Activated naive CD8-positive, alpha-beta T cell treated with anti-CD3 and anti-CD28 coated beads for 36 hours (primary cell): ENCODE results near the gene ACYP2. TPM values are rescaled to one million over a fixed set of nuclear protein-coding genes. Genes with fewer than 3 reads are reported as not detected.
"Not testable (repeated sequence)": the region's sequence is repeated elsewhere in the genome, so short reads cannot be mapped to it uniquely, and the experiment has no call there.

Experiments used
- DNase-seq: peaks from one replicate; pipeline ENCODE4 v3.0.0; 2021
- H3K27ac Mint-ChIP-seq: one replicate; pipeline ENCODE4 v1.8.0; 2022; ENCODE audit warnings: mild to moderate bottlenecking, moderate library complexity, mixed read lengths
- H3K27me3 Mint-ChIP-seq: one replicate; pipeline ENCODE4 v1.8.0; 2022; ENCODE audit warnings: mild to moderate bottlenecking, mixed read lengths
- H3K36me3 Mint-ChIP-seq: one replicate; pipeline ENCODE4 v1.8.0; 2021; ENCODE audit warnings: mild to moderate bottlenecking, mixed read lengths
- H3K4me1 Mint-ChIP-seq: one replicate; pipeline ENCODE4 v1.8.0; 2021; ENCODE audit warnings: mixed read lengths
- H3K4me3 Mint-ChIP-seq: one replicate; pipeline ENCODE4 v1.8.0; 2022; ENCODE audit warnings: mild to moderate bottlenecking, moderate library complexity, mixed read lengths
- H3K9me3 Mint-ChIP-seq: one replicate; pipeline ENCODE4 v1.8.0; 2022; ENCODE audit warnings: mixed read lengths
- total RNA-seq, 2 experiments: library from RNA; stranded (reverse); gene quantifications; one replicate each; pipeline ENCODE4 v1.2.3, GENCODE V29; 2021

Gene ACYP2
- total RNA-seq, 2 experiments from 2014 or later, result 6.2 to 7.5 TPM

GRCh38 chr2:54088191-54088634 lies 27.2 kb upstream of the ACYP2 start:
- Mint-ChIP-seq H3K36me3 (no peaks in the 10 kb centered on the region), H3K27me3 (no peaks in the 10 kb centered on the region), H3K4me1 (peaks cover 6% of the 10 kb centered on the region), H3K27ac (no peak overlapping the region), H3K4me3 (no peak overlapping the region), H3K9me3 (no peaks in the 10 kb centered on the region)
- no peak for DNase-seq

- no peaks in the 10 kb centered on the region for H3K9me3 Mint-ChIP-seq
- no peak overlapping the region for H3K27ac Mint-ChIP-seq
- H3K4me1 Mint-ChIP-seq, result peaks cover 7% of the 10 kb centered on the region
- H3K4me3 Mint-ChIP-seq, result no peak overlapping the region
- H3K36me3 Mint-ChIP-seq, result no peaks in the 10 kb centered on the region
- no peaks in the 10 kb centered on the region for H3K27me3 Mint-ChIP-seq
- DNase-seq, result no peak
Measured at GRCh38 chr2:54088719-54089118, 26.7 kb upstream of the ACYP2 start.

- no peak for DNase-seq
Measured at GRCh38 chr2:54090521-54091117, 24.8 kb upstream of the ACYP2 start.

GRCh38 chr2:54092940-54093339 lies 22.5 kb upstream of the ACYP2 start:
- Mint-ChIP-seq H3K4me3 (no peak overlapping the region), H3K27ac (no peak overlapping the region), H3K27me3 (no peaks in the 10 kb centered on the region), H3K4me1 (peaks cover 5% of the 10 kb centered on the region), H3K9me3 (no peaks in the 10 kb centered on the region), H3K36me3 (no peaks in the 10 kb centered on the region)
- DNase-seq, result no peak

More at GRCh38 chr2:54090521-54091117, 24.8 kb upstream of the ACYP2 start:
- no peak overlapping the region for H3K4me3 Mint-ChIP-seq
- H3K9me3 Mint-ChIP-seq, result no peaks in the 10 kb centered on the region
- H3K4me1 Mint-ChIP-seq, result peaks cover 5% of the 10 kb centered on the region
- no peak overlapping the region for H3K27ac Mint-ChIP-seq
- no peaks in the 10 kb centered on the region for H3K36me3 Mint-ChIP-seq
- H3K27me3 Mint-ChIP-seq, result no peaks in the 10 kb centered on the region

GRCh38 chr2:54095406-54095805 lies 20.0 kb upstream of the ACYP2 start:
- not testable (repeated sequence) for DNase-seq, H3K9me3 Mint-ChIP-seq, H3K27me3 Mint-ChIP-seq, H3K4me3 Mint-ChIP-seq, H3K36me3 Mint-ChIP-seq, H3K4me1 Mint-ChIP-seq, H3K27ac Mint-ChIP-seq

- not testable (repeated sequence) for DNase-seq, H3K4me3 Mint-ChIP-seq, H3K4me1 Mint-ChIP-seq, H3K27ac Mint-ChIP-seq, H3K27me3 Mint-ChIP-seq, H3K9me3 Mint-ChIP-seq, H3K36me3 Mint-ChIP-seq
Measured at GRCh38 chr2:54096141-54096540, 19.3 kb upstream of the ACYP2 start.

- DNase-seq, result no peak
- Mint-ChIP-seq H3K4me1 (peaks cover 5% of the 10 kb centered on the region), H3K36me3 (no peaks in the 10 kb centered on the region), H3K27me3 (no peaks in the 10 kb centered on the region), H3K9me3 (no peaks in the 10 kb centered on the region), H3K4me3 (no peak overlapping the region), H3K27ac (no peak overlapping the region)
Measured at GRCh38 chr2:54097124-54097523, 18.3 kb upstream of the ACYP2 start.

GRCh38 chr2:54099370-54099769 lies 16.0 kb upstream of the ACYP2 start:
- no peaks in the 10 kb centered on the region for H3K36me3 Mint-ChIP-seq
- H3K27me3 Mint-ChIP-seq, result no peaks in the 10 kb centered on the region
- no peaks in the 10 kb centered on the region for H3K9me3 Mint-ChIP-seq
- no peak for DNase-seq
- H3K4me3 Mint-ChIP-seq, result no peak overlapping the region
- H3K4me1 Mint-ChIP-seq, result peaks cover 7% of the 10 kb centered on the region
- no peak overlapping the region for H3K27ac Mint-ChIP-seq

- H3K4me3 Mint-ChIP-seq, result no peak overlapping the region
- H3K27ac Mint-ChIP-seq, result no peak overlapping the region
- DNase-seq, result no peak
- H3K9me3 Mint-ChIP-seq, result no peaks in the 10 kb centered on the region
- H3K36me3 Mint-ChIP-seq, result no peaks in the 10 kb centered on the region
- H3K4me1 Mint-ChIP-seq, result peaks cover 7% of the 10 kb centered on the region
- no peaks in the 10 kb centered on the region for H3K27me3 Mint-ChIP-seq
Measured at GRCh38 chr2:54099829-54100585, 15.4 kb upstream of the ACYP2 start.

GRCh38 chr2:54100772-54101171 lies 14.6 kb upstream of the ACYP2 start:
- Mint-ChIP-seq H3K27me3 (no peaks in the 10 kb centered on the region), H3K36me3 (no peaks in the 10 kb centered on the region), H3K4me3 (no peak overlapping the region), H3K9me3 (no peaks in the 10 kb centered on the region), H3K4me1 (peaks cover 7% of the 10 kb centered on the region), H3K27ac (no peak overlapping the region)
- DNase-seq, result no peak

- Mint-ChIP-seq H3K36me3 (no peaks in the 10 kb centered on the region), H3K27me3 (no peaks in the 10 kb centered on the region), H3K4me3 (no peak overlapping the region), H3K9me3 (no peaks in the 10 kb centered on the region), H3K27ac (no peak overlapping the region), H3K4me1 (peaks cover 9% of the 10 kb centered on the region)
- peak; percentile 25 for DNase-seq
Measured at GRCh38 chr2:54103454-54104314, 11.7 kb upstream of the ACYP2 start.

- Mint-ChIP-seq H3K27ac (no peak overlapping the region), H3K27me3 (no peaks in the 10 kb centered on the region), H3K4me3 (no peak overlapping the region), H3K9me3 (no peaks in the 10 kb centered on the region), H3K36me3 (no peaks in the 10 kb centered on the region), H3K4me1 (peaks cover 9% of the 10 kb centered on the region)
- DNase-seq, result peak; percentile 12
Measured at GRCh38 chr2:54106631-54107454, 8.6 kb upstream of the ACYP2 start.

- no peaks in the 10 kb centered on the region for H3K36me3 Mint-ChIP-seq
- no peaks in the 10 kb centered on the region for H3K9me3 Mint-ChIP-seq
- no peak for DNase-seq
- peaks cover 7% of the 10 kb centered on the region for H3K4me1 Mint-ChIP-seq
- H3K27me3 Mint-ChIP-seq, result no peaks in the 10 kb centered on the region
- no peak overlapping the region for H3K4me3 Mint-ChIP-seq
- H3K27ac Mint-ChIP-seq, result no peak overlapping the region
Measured at GRCh38 chr2:54107455-54107764, 8.0 kb upstream of the ACYP2 start.

GRCh38 chr2:54107903-54108615 lies 7.4 kb upstream of the ACYP2 start:
- Mint-ChIP-seq H3K27ac (no peak overlapping the region), H3K9me3 (no peaks in the 10 kb centered on the region), H3K4me3 (no peak overlapping the region), H3K27me3 (no peaks in the 10 kb centered on the region), H3K4me1 (peaks cover 7% of the 10 kb centered on the region), H3K36me3 (no peaks in the 10 kb centered on the region)
- DNase-seq, result no peak
